AG08395 (cell line): ENCODE measurements around the gene MVK.

Experiments
- DNase-seq: peaks from one replicate; pipeline ENCODE4 v3.0.0; 2012; ENCODE audit warnings: mixed read lengths, low spot score

MVK gene

GRCh38 chr12:109573029-109573913 is at the start of gene MVK, which contains the start of gene MMAB:
Gene MVK (plus strand): TSS chr12:109573794. CDS start chr12:109574823, 1,029 bp downstream.
Gene MMAB (minus strand): TSS chr12:109573504. CDS start chr12:109573480, 24 bp downstream.
- peak; percentile 100 for DNase-seq

GRCh38 chr12:109524466-109525278 is 48.9 kb upstream of the MVK start:
- DNase-seq = no peak

DNA sequence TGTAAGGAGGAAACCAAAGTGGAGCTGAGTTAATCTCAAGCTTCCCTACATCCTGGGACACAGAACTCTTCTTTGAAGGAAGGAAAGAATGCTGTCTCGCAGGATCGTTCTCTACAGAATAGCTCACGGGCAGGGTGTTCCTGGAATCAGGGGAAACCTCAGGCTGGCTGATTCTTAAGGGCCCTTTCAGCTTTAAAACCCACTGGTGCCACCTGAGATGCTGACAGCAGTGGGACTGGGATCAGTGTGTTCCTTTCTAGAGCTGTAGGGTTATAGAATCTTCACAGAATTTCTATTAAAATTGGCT is 48.4 kb upstream of the MVK start:
- no peak for DNase-seq

DNA sequence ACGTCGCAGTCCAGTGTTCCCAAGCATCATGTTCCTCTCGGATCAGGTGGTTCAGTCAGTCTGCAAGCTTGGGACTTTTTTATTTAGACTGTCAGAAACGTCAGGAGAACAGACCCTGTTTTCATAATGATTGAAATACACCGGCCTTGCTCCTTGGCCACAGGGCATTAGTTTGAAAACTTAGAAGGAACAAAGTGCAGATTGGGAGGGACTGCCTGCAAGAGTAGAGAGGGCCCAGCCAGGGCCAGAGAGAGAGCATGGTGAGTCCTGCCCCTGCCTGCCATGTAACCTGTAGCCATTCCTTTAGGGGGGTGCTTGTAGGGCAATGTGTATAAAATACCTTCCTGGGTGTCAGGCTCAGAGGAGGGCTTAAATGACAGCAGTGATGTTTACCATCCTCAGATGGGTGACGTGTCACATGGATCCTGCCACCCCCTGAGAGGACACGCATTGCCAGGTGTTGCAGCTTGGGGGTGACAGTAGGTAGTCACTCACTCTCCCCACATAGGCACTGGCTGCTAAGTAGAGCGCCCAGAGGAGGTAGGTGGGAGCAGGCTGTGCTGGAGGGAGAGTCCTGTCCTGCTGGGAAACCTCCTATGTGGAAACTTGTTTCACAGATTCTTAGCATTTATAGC is 46.0 kb upstream of the MVK start:
- DNase-seq = no peak

- DNase-seq = no peak
Observed at GRCh38 chr12:109529691-109530640, 43.6 kb upstream of the MVK start.

DNA sequence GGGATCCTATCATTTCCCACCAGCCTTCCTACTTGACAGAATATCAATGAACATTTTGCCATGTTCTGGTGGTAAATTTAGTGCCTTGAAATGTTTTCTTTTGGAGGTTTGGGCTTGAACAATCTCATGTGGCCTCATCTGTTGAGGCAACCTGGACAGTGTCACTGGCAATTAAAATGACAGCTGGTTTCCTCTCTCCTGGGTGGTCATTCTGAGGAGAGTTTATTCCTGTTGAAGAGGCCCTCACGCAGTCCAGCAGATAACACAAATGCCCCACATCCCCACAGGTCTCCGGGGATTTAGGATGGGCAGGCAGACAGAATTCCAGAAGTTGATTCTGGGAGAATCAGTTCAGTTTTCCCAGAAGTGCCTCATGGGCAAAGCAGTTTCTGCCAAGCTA is 42.2 kb upstream of the MVK start:
- DNase-seq = no peak

- DNase-seq = no peak
Observed at GRCh38 chr12:109532721-109533486, 40.7 kb upstream of the MVK start.

DNA sequence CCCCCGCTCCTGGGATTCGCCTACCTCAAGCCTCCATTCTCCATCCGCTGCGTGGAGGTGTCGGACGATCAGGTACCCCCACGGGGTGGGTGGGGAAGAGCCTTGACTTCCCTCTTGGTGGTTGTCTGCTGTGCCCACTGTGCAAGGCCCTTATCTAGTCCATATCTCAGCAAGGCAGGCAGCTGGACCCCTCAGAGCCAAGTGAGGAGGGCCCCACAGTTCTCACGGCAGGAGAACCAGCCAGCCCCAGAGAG is 40.2 kb upstream of the MVK start:
- no peak for DNase-seq

DNA sequence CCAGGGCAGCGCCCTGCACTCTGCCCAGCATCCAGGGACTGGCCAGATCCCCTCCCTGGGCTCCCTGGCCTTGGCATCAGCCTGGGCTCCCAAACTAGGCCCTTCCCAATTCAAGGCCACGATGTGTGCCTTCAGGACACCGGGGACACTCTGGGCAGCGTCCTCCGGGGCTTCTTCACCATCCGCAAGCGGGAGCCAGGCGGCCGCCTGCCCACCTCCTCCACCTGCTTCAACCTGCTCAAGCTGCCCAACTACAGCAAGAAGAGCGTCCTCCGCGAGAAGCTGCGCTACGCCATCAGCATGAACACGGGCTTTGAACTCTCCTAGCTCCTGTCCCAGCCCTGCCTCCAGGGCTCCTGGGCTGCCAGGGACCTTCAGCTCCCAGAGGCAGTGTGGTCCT is 39.1 kb upstream of the MVK start:
- DNase-seq = no peak

GRCh38 chr12:109535231-109535862 is 38.2 kb upstream of the MVK start:
- DNase-seq = no peak

DNA sequence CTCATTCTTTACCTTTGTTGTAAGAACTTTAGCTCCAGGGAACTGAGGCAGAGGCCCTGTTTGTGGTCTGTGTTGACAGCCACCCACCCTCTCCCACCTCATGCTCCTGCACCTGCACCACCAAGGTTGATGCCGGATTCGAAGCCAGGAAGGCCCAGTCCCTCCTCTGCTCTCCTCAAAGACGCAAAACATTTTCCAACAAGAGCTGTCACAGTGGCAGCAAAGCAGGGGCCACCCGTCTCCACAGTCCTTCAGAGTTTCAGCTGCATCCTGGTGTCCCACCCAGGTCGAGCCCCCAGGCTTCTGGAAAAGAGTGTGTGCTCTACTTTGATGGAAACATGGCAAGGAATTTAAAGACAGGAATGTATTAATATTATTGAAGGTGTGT is 37.7 kb upstream of the MVK start:
- DNase-seq = no peak

GRCh38 chr12:109537136-109537535 is 36.5 kb upstream of the MVK start:
- no peak for DNase-seq

DNA sequence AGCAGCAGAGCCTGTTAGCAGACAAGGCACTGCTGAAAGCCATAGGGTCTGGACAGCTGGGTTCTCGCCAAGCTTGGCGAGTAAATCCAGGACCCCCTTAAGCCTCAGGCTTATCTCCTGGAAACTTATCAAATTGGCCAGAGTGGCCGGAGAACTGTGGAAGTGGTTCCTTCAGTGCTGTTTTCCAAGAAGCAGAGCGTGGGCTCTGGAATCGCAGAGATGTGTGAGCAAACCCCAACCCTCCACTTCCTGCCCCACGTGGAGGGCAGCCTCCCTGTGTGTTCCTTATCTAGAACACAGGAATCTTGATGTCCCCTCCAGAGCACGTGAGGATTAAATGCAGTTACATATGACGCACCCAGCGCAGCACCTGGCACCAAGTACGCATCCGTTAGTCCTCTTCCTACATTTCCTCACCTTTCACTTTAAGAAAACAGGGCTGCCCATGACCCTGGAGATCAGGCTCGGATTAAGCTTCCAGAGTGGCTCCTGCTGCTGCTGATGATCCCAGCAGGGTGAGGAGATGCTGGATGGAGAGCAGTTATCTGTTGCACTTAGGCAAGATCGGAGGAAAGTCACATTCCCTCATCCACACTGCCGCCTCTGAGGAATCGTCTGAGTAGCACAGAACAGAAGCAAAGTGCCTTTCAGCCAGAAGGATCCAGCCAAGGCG is 35.3 kb upstream of the MVK start:
- DNase-seq = no peak

- DNase-seq = peak; percentile 70
Observed at GRCh38 chr12:109539508-109539907, 34.1 kb upstream of the MVK start.

- DNase-seq = no peak
Observed at GRCh38 chr12:109540526-109541412, 32.8 kb upstream of the MVK start.

DNA sequence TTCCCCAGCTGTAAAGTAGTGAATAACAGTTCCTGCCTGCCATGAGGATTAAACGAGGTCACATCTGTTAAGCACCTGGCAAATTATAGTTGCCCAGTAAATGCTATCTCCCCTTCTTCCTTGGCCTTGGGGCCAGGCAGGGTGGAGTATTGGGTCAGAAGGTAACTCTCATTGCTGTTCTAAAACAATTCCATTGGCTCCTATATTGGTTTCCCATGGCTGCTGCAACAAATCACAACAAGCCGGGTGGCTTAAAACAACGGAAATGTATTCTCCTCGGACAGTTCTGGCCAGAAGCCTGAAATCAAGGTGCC is 32.2 kb upstream of the MVK start:
- no peak for DNase-seq

DNA sequence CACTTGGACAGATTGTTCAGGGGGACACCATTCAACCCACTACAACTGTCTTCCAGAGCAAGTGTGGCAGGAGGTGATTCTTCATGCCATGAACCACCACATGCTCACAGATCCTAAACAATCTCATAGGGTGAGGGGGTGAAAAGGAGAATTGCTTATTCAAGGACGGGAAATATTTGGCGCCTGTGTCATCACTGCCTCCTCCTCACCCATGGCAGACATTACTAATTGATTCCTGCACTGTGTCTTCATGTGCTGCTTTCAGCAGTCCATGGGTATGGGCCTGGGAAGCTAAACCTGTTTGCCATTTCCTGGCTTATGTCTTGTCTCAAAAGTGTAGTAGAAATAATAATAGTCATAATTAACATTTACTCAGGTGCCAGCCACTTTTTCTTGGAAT is 31.6 kb upstream of the MVK start:
- peak; percentile 31 for DNase-seq

DNA sequence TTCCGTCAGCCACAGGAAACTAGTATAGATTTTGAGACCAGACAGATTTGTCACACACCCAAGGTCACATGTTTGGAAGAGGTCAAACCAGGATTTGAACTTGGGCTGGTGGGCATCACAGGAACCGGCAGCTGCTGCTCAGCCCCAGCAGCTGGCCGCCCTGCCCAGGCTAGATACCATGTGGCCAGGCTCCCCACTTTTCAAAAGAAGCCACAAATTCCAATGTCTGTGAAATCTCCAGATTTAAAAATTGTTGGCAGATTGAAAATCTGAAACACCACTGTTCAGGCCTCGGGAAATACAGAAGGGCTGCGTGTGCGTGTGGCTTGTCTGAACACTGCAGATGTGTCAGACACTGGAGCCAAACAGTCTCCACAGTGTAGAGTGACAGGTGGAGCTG is 30.7 kb upstream of the MVK start:
- DNase-seq = peak; percentile 19

- peak; percentile 62 for DNase-seq
Observed at GRCh38 chr12:109544955-109545531, 28.6 kb upstream of the MVK start.
